ENCODE measurements around the gene REPIN1. TPM values are rescaled to one million over a fixed set of nuclear protein-coding genes. Genes with fewer than 3 reads are reported as not detected.
"Not testable (repeated sequence)": the region's sequence is repeated elsewhere in the genome, so short reads cannot be mapped to it uniquely, and the experiment has no call there.

REPIN1 gene
- total RNA-seq, 1 donor from 2014 or later, result 144 TPM

DNA sequence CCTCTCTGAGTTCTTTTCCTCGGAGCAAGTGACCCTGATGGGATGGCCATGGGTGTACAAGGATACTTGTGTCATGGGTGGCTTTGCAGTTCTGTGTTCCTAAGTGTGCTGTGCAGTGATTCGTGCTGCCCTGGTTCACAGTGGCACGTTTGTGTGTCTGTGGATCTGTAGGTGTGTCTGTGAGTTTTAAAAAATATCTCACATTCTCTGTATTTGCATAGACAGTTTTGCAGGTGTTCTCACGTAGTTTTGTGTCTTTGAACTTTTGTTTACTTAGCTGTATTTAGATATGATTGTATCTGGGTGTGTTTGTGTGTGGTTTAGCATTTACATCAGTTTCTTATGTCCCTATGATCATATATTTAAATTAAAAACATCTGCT is 14.2 kb downstream of the REPIN1 start:
- H3K4me3 ChIP-seq (ENCODE audit: low read depth, low read length), result no peak overlapping the region
- no peak for DNase-seq (ENCODE audit: low read depth)
- no peak for TF ChIP-seq CTCF (IDR thresholded peaks at IDR 0.05; ENCODE audit: insufficient read depth, low read length, poor library complexity, severe bottlenecking)
- H3K27me3 ChIP-seq (ENCODE audit: control insufficient read depth, insufficient read depth, low read length), result no peaks in the 10 kb centered on the region
- no peaks in the 10 kb centered on the region for H3K36me3 ChIP-seq (ENCODE audit: control insufficient read depth, insufficient read depth, low read length)

GRCh38 chr7:150383710-150384397 is 15.2 kb downstream of the REPIN1 start:
- no peak for DNase-seq (ENCODE audit: low read depth)
- H3K36me3 ChIP-seq (ENCODE audit: control insufficient read depth, insufficient read depth, low read length), result no peaks in the 10 kb centered on the region
- no peak for TF ChIP-seq CTCF (IDR thresholded peaks at IDR 0.05; ENCODE audit: insufficient read depth, low read length, poor library complexity, severe bottlenecking)
- H3K4me3 ChIP-seq (ENCODE audit: low read depth, low read length), result no peak overlapping the region
- H3K27me3 ChIP-seq (ENCODE audit: control insufficient read depth, insufficient read depth, low read length), result no peaks in the 10 kb centered on the region

- no peak overlapping the region for H3K4me3 ChIP-seq (ENCODE audit: low read depth, low read length)
- DNase-seq (ENCODE audit: low read depth), result no peak
- no peak for TF ChIP-seq CTCF (IDR thresholded peaks at IDR 0.05; ENCODE audit: insufficient read depth, low read length, poor library complexity, severe bottlenecking)
- no peaks in the 10 kb centered on the region for H3K27me3 ChIP-seq (ENCODE audit: control insufficient read depth, insufficient read depth, low read length)
- no peaks in the 10 kb centered on the region for H3K36me3 ChIP-seq (ENCODE audit: control insufficient read depth, insufficient read depth, low read length)
Observed at GRCh38 chr7:150384406-150385301, 16.0 kb downstream of the REPIN1 start.

GRCh38 chr7:150385302-150385723 is 16.7 kb downstream of the REPIN1 start:
- Histone ChIP-seq H3K4me3 (ENCODE audit: low read depth, low read length) (no peak overlapping the region), H3K27me3 (ENCODE audit: control insufficient read depth, insufficient read depth, low read length) (no peaks in the 10 kb centered on the region), H3K36me3 (ENCODE audit: control insufficient read depth, insufficient read depth, low read length) (no peaks in the 10 kb centered on the region)
- no peak for TF ChIP-seq CTCF (IDR thresholded peaks at IDR 0.05; ENCODE audit: insufficient read depth, low read length, poor library complexity, severe bottlenecking)
- no peak for DNase-seq (ENCODE audit: low read depth)

GRCh38 chr7:150385884-150386283 is 17.3 kb downstream of the REPIN1 start:
- not testable (repeated sequence) for H3K36me3 ChIP-seq (ENCODE audit: control insufficient read depth, insufficient read depth, low read length); H3K27me3 ChIP-seq (ENCODE audit: control insufficient read depth, insufficient read depth, low read length); DNase-seq (ENCODE audit: low read depth); H3K4me3 ChIP-seq (ENCODE audit: low read depth, low read length)

DNA sequence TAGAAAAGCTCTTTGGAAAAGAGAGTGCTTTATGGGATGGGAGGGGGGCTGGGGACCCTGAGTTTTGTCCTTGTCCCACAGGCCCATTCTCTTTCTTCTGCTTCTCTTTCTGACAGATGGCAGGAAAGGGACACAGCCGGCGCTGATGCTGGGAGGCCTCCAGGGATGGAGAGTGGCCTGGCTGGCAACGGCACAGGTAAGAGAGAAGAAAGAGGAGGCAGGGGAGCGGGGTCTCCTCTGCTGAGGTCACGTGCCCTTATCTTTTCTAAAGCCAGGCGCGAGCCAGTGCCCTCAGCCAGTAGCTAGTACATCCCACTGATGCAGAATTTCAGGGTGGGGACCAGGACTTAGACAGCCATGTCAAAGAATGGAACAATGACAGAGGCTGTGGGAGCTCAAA is 19.7 kb downstream of the REPIN1 start:
- TF ChIP-seq CTCF (IDR thresholded peaks at IDR 0.05; ENCODE audit: insufficient read depth, low read length, poor library complexity, severe bottlenecking), result no peak
- no peak for DNase-seq (ENCODE audit: low read depth)
- H3K4me3 ChIP-seq (ENCODE audit: low read depth, low read length), result no peak overlapping the region

More for the DNA sequence above, 19.7 kb downstream of the REPIN1 start:
- Histone ChIP-seq H3K36me3 (ENCODE audit: control insufficient read depth, insufficient read depth, low read length) (no peaks in the 10 kb centered on the region), H3K27me3 (ENCODE audit: control insufficient read depth, insufficient read depth, low read length) (no peaks in the 10 kb centered on the region)
